Neural progenitor cell (in vitro differentiated cells): ENCODE data around the gene ATG9A.

Experiments
- EZH2 ChIP-seq: fragments of 200-600 bp; sonication (generic); IDR thresholded peaks from 2 replicates; pipeline ENCODE4 v1.6.1; 2017; ENCODE audit warnings: antibody characterized with exemption, mild to moderate bottlenecking, moderate library complexity
- TF ChIP-seq, protein P1 (sequence below): fragments of 200-600 bp; sonication (generic); IDR thresholded peaks from 2 replicates; pipeline ENCODE4 v1.5.1; 2017; ENCODE audit warnings: antibody characterized with exemption, mild to moderate bottlenecking

DNA sequence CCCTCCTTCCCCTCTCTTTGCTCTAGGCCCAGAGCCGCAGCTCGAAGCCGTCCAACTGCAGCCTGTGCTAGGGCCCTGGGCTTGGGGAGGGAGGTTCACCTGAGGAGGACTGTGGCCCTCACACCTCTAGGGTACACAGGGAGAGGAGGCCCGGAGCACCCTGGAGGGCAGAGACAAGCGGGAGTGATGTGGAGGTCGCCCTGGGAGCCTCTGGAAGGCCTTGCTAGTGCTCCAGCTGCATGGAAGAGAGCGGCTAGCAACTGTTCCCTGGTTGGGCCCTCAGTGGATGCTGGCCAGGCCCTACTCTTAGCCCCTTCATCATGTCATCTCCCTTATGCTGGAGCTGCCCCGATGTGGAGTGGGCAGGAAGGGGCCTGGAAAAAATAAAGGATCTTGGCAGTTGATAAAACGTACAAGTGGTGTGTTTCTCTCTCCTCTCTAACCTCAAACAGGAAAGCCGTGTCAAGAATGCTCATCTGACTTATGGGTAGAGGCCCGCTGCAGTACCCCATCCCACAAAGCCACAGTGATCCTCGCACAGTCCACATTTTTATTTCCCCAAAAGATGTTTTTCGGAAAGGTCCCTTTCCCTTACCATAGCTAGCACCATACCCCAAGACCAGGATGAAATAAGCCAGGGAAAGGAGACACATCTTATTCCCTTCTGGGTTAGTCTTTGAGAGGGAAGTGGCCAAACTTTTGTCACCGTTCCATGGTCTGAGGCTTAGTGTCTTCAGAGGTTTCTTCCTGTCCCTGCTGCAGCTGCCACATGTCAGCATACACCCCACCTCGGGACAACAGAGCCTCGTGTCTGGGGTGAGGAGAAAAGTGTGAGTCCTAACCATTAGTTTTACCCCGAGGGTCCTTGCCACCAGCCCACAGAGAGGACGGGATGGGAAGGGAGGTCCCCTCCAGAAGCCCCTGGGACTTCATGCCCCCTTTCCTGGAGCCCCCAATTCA, 19.9 kb downstream of the ATG9A start:
- TF ChIP-seq, protein P1, sequence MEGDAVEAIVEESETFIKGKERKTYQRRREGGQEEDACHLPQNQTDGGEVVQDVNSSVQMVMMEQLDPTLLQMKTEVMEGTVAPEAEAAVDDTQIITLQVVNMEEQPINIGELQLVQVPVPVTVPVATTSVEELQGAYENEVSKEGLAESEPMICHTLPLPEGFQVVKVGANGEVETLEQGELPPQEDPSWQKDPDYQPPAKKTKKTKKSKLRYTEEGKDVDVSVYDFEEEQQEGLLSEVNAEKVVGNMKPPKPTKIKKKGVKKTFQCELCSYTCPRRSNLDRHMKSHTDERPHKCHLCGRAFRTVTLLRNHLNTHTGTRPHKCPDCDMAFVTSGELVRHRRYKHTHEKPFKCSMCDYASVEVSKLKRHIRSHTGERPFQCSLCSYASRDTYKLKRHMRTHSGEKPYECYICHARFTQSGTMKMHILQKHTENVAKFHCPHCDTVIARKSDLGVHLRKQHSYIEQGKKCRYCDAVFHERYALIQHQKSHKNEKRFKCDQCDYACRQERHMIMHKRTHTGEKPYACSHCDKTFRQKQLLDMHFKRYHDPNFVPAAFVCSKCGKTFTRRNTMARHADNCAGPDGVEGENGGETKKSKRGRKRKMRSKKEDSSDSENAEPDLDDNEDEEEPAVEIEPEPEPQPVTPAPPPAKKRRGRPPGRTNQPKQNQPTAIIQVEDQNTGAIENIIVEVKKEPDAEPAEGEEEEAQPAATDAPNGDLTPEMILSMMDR: no peak
- no peak for TF ChIP-seq EZH2
